A549 (cell line): Measurements from ENCODE around the gene GORASP2.

Source experiments
- CHD2 ChIP-seq: fragments of 150-350 bp; IDR thresholded peaks from 2 replicates; pipeline ENCODE4 v1.6.1; 2014; ENCODE audit warnings: low read length; ENCODE audit not compliant: partially characterized antibody
- KDM1A ChIP-seq: fragments of 200-600 bp; sonication (generic); IDR thresholded peaks from 2 replicates; pipeline ENCODE4 v1.6.1; 2016; ENCODE audit warnings: low read depth, mild to moderate bottlenecking
- TF ChIP-seq, protein P1 (sequence below): fragments of >200 bp; sonication (Bioruptor Twin); formaldehyde crosslinking; IDR thresholded peaks from 3 replicates; pipeline ENCODE4 v1.5.1; 2016

DNA sequence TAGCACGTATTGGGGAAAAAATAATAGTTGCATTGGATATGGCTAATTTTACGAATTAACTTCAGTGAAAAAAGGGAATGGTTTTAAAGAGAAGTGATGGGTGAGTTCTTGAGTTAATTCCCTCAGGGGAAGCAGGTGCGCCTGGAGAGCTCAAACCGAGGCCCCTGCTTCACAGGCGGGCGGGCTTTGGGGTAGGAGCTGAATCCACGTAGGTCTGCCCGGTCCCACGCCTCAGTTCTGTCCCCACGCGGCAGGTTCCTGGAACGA lies 44.1 kb downstream of the GORASP2 start:
- TF ChIP-seq KDM1A (no peak), CHD2 (no peak)
- TF ChIP-seq, protein P1, sequence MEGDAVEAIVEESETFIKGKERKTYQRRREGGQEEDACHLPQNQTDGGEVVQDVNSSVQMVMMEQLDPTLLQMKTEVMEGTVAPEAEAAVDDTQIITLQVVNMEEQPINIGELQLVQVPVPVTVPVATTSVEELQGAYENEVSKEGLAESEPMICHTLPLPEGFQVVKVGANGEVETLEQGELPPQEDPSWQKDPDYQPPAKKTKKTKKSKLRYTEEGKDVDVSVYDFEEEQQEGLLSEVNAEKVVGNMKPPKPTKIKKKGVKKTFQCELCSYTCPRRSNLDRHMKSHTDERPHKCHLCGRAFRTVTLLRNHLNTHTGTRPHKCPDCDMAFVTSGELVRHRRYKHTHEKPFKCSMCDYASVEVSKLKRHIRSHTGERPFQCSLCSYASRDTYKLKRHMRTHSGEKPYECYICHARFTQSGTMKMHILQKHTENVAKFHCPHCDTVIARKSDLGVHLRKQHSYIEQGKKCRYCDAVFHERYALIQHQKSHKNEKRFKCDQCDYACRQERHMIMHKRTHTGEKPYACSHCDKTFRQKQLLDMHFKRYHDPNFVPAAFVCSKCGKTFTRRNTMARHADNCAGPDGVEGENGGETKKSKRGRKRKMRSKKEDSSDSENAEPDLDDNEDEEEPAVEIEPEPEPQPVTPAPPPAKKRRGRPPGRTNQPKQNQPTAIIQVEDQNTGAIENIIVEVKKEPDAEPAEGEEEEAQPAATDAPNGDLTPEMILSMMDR = no peak
